HG02623 (cell line): Measurements from ENCODE around the gene PNPO.

ENCODE experiments used
- ATAC-seq: cut with Tn5 transposase; IDR thresholded peaks from one replicate; pipeline ENCODE4 v1.9.1; 2021; ENCODE audit warnings: moderate library complexity; ENCODE audit not compliant: unreplicated experiment

Gene PNPO

GRCh38 chr17:47994724-47995123, 53.4 kb downstream of the PNPO start:
- ATAC-seq: no peak

GRCh38 chr17:47995241-47995935, 54.0 kb downstream of the PNPO start:
- ATAC-seq: no peak

- no peak for ATAC-seq
These were observed 54.8 kb downstream of the PNPO start for GRCh38 chr17:47996201-47996600.

GRCh38 chr17:47997586-47997985, 56.2 kb downstream of the PNPO start:
- ATAC-seq: no peak

- no peak for ATAC-seq
These were observed 56.7 kb downstream of the PNPO start for GRCh38 chr17:47998044-47998443.
